HepG2 (cell line): ENCODE results near the gene NPBWR2. TPM values are rescaled to one million over a fixed set of nuclear protein-coding genes. Genes with fewer than 3 reads are reported as not detected.

ENCODE experiments used
- ATAC-seq: fragments of 200-7000 bp; cut with Tn5 transposase; 3 replicates; pipeline ENCODE4 v1.9.1; 2020; ENCODE audit warnings: mild to moderate bottlenecking, moderate library complexity
- BruUV-seq: library from RNA; stranded (reverse); fragments of 400-500 nt; replicated peaks from 2 replicates; lab custom pipeline; 2021; lab: Mats Ljungman, UMichigan
- CTCF ChIA-PET: fragments of 300-600 bp; formaldehyde crosslinking; extraction: SDS; loops from one replicate; lab custom pipeline; 2021; ENCODE audit warnings: low total read pairs, inconsistent platforms, low intra/inter-chr PET ratio; lab: Yijun Ruan, JAX
- POLR2A ChIA-PET: fragments of 350-600 bp; sonication (Branson Sonifier 250); formaldehyde crosslinking; loops from one replicate; lab custom pipeline; 2020; ENCODE audit warnings: antibody characterized with exemption, inconsistent platforms; lab: Yijun Ruan, JAX
- DNase-seq: peaks from one replicate; pipeline ENCODE4 v3.0.0-alpha.2; 2015; ENCODE audit warnings: low spot score
- FAIRE-seq: peaks from 3 replicates; lab custom pipeline; 2011; peaks lifted over from hg19 to GRCh38; lab: Jason Lieb, UNC
- H2AFZ ChIP-seq: one replicate; pipeline ENCODE4 v1.6.1; 2011; ENCODE audit warnings: low read length, inconsistent platforms
- H3K27ac ChIP-seq: fragments of 300-600 bp; 3 replicates; pipeline ENCODE4 v1.8.0; 2011; ENCODE audit warnings: mixed run types, mild to moderate bottlenecking, mixed read lengths, low read length, inconsistent platforms; ENCODE audit not compliant: insufficient read depth; ENCODE audit errors: extremely low read length
- H3K27me3 ChIP-seq, 2 experiments: fragments of 200-600 bp in 1 of 2; 2 replicates in 1 of 2; 3 replicates in 1 of 2; pipeline versions ENCODE4 v1.6.0 to v1.8.0; 2011; ENCODE audit warnings: low read length in 2 of 2, mild to moderate bottlenecking in 2 of 2, moderate library complexity in 2 of 2, inconsistent platforms in 1 of 2; ENCODE audit not compliant: insufficient read depth in 2 of 2, control insufficient read depth in 1 of 2
- H3K36me3 ChIP-seq, 2 experiments: fragments of 200-600 bp in 1 of 2; replicated peaks in 1 of 2; 2 replicates in 1 of 2; 3 replicates in 1 of 2; pipeline versions ENCODE4 v1.5.1 to v1.8.0; 2011; ENCODE audit warnings: low read length in 2 of 2, inconsistent platforms in 1 of 2; ENCODE audit not compliant: insufficient read depth in 2 of 2, control insufficient read depth in 1 of 2
- H3K4me1 ChIP-seq: 2 replicates; pipeline ENCODE4 v1.5.1; 2012; ENCODE audit warnings: low read length, inconsistent platforms; ENCODE audit not compliant: insufficient read depth
- H3K4me2 ChIP-seq: 2 replicates; pipeline ENCODE4 v1.6.0; 2011; ENCODE audit warnings: low read depth, low read length, inconsistent platforms
- H3K4me3 ChIP-seq, 3 experiments: fragments of 200-600 bp in 1 of 3; sonication (generic), shearing (Covaris generic) in 1 of 3; replicated peaks in 1 of 3; 2 replicates each; pipeline ENCODE4 v1.5.1; 2011 to 2016; ENCODE audit warnings: low read length in 3 of 3, inconsistent platforms in 2 of 3, low read depth in 2 of 3, mild to moderate bottlenecking in 2 of 3, control low read depth in 1 of 3, mixed read lengths in 1 of 3; ENCODE audit not compliant: insufficient read depth in 1 of 3
- H3K79me2 ChIP-seq: one replicate; pipeline ENCODE4 v1.6.1; 2011; ENCODE audit warnings: low read length, inconsistent platforms; ENCODE audit not compliant: insufficient read depth
- H3K9ac ChIP-seq: 2 replicates; pipeline ENCODE4 v1.6.0; 2011; ENCODE audit warnings: mild to moderate bottlenecking, low read depth, low read length, inconsistent platforms; ENCODE audit not compliant: insufficient read depth
- H3K9me3 ChIP-seq: 2 replicates; pipeline ENCODE4 v1.5.1; 2012; ENCODE audit warnings: mild to moderate bottlenecking, low read length
- H4K20me1 ChIP-seq: 2 replicates; pipeline ENCODE4 v1.6.0; 2011; ENCODE audit warnings: inconsistent platforms, mild to moderate bottlenecking, low read length, moderate library complexity; ENCODE audit not compliant: insufficient read depth
- EZH2 ChIP-seq: conservative IDR thresholded peaks from 2 replicates; pipeline ENCODE4 v1.6.1; 2012; ENCODE audit warnings: mild to moderate bottlenecking, low read depth, low read length, moderate library complexity
- ZFAT ChIP-seq: sonication (generic); formaldehyde crosslinking; conservative IDR thresholded peaks from 2 replicates; pipeline ENCODE4 v1.8.1; 2023; ENCODE audit warnings: missing genetic modification reagents, inconsistent platforms
- ZNF788 ChIP-seq: sonication (generic); formaldehyde crosslinking; IDR thresholded peaks from 2 replicates; pipeline ENCODE4 v1.5.0; 2020; ENCODE audit warnings: mild to moderate bottlenecking, missing genetic modification reagents, borderline replicate concordance
- WGBS: methylation state at CpG from one replicate; pipeline ENCODE4 v1.1.6; 2017; ENCODE audit warnings: low lambda C conversion rate; 5-methylcytosine and 5-hydroxymethylcytosine counted together
- in situ Hi-C: cut with HindIII; loops from 2 replicates; pipeline ENCODE4 v1.10.0; 2017; ENCODE audit warnings: low pct_unique_long_range_greater_than_20kb; ENCODE audit not compliant: extremely low pct_ligation_motif_present
- intact Hi-C: fragments of 100-400 bp; cut with micrococcal nuclease; formaldehyde crosslinking; loops from one replicate; pipeline ENCODE4 v1.10.0; 2022; ENCODE audit not compliant: unreplicated experiment
- polyA plus RNA-seq, 8 experiments: library from polyadenylated mRNA; depleted of rRNA in 3 of 8; stranded (reverse) in 7 of 8; unstranded in 1 of 8; fragments of >200 nt; fragmentation: Illumina TruSeq in 4 of 8; extraction: Trizol in 4 of 8; gene quantifications; 2 replicates each; pipeline versions ENCODE4 v1.2.1 to v1.2.3, GENCODE V29; 2011 to 2016; ENCODE audit warnings: low read depth in 4 of 8, missing spikeins in 1 of 8, mixed read lengths in 1 of 8; ENCODE audit not compliant: insufficient read depth in 1 of 8
- total RNA-seq, 5 experiments: library from RNA; depleted of rRNA; stranded (reverse); fragments of >200 nt; fragmentation: Illumina TruSeq; extraction: Trizol; gene quantifications; 2 replicates each; pipeline ENCODE4 v1.2.3, GENCODE V29; 2016; ENCODE audit warnings: low read depth in 1 of 5
- TF ChIP-seq, protein P1 (sequence below): IDR thresholded peaks from 2 replicates; pipeline ENCODE4 v1.6.1; 2018; ENCODE audit warnings: missing genetic modification reagents
- TF ChIP-seq, protein P2 (sequence below): sonication (generic); formaldehyde crosslinking; IDR thresholded peaks from 2 replicates; pipeline ENCODE4 v1.5.0; 2020; ENCODE audit warnings: missing genetic modification reagents, mild to moderate bottlenecking, borderline replicate concordance
- TF ChIP-seq, protein P3 (sequence below): sonication (generic); IDR thresholded peaks from 2 replicates; pipeline ENCODE4 v1.6.1; 2016; ENCODE audit warnings: low read depth, borderline replicate concordance

NPBWR2 gene
- total and polyA plus RNA-seq, 2 of the 13 experiments (the other 11 are each of a cell fraction or from before 2014, with no cell fraction given), result not detected

DNA sequence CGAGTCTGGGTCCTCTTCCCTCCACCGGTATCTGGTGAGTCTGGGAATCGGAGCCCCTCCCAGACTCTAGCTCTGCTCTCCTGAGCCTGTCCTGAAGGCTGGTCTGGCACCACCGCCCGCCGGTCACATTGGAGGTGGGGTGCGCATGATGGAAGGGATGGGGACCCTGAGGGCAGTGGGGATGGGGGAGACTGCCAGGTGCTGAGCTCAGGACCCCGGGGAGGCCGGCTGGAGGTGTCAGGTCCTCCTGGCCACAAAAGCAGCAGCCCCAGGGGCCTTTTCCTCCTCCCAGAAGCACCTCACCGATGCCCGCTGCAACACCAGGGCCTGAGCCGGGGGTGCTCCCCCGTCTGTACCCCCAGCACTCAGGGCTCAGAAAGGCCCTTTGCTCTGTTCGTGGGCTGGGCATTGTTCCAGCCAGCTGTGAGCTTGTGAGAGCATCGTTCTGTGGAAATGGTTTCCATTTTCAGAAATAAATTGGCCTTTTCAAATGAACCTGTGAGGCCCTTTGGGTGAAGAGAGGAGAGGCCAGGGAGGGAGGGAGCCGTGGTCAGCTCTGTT is 2.5 kb upstream of the NPBWR2 start:
- H2AFZ ChIP-seq, result no peak overlapping the region
- H3K9me3 ChIP-seq, result no peaks in the 10 kb centered on the region
- intact Hi-C loops (no loop called here), in situ Hi-C loops (no loop called here)
- BruUV-seq, result no TSS peak
- CTCF ChIA-PET, result no interaction called here
- POLR2A ChIA-PET, result no interaction called here
- no peak overlapping the region for H3K4me2 ChIP-seq
- ATAC-seq, result no peak
- H3K27ac ChIP-seq, result no peak overlapping the region
- H3K79me2 ChIP-seq, result no peaks in the 10 kb centered on the region
- no peak overlapping the region for H3K9ac ChIP-seq
- no peak overlapping the region for H3K4me3 ChIP-seq
- peaks cover 5% of the 10 kb centered on the region; the same call in 1 of the 2 replicates for H4K20me1 ChIP-seq
- no peak for FAIRE-seq
- no peak for DNase-seq
- H3K4me1 ChIP-seq, result peaks cover 21% of the 10 kb centered on the region
- H3K27me3 ChIP-seq, result peaks cover 45 to 90% of the 10 kb centered on the region in 2 experiments
- H3K36me3 ChIP-seq, result no peaks in the 10 kb centered on the region
- TF ChIP-seq, protein P1, sequence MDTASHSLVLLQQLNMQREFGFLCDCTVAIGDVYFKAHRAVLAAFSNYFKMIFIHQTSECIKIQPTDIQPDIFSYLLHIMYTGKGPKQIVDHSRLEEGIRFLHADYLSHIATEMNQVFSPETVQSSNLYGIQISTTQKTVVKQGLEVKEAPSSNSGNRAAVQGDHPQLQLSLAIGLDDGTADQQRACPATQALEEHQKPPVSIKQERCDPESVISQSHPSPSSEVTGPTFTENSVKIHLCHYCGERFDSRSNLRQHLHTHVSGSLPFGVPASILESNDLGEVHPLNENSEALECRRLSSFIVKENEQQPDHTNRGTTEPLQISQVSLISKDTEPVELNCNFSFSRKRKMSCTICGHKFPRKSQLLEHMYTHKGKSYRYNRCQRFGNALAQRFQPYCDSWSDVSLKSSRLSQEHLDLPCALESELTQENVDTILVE (CRISPR knock-in tag), result no peak
- TF ChIP-seq, protein P2, sequence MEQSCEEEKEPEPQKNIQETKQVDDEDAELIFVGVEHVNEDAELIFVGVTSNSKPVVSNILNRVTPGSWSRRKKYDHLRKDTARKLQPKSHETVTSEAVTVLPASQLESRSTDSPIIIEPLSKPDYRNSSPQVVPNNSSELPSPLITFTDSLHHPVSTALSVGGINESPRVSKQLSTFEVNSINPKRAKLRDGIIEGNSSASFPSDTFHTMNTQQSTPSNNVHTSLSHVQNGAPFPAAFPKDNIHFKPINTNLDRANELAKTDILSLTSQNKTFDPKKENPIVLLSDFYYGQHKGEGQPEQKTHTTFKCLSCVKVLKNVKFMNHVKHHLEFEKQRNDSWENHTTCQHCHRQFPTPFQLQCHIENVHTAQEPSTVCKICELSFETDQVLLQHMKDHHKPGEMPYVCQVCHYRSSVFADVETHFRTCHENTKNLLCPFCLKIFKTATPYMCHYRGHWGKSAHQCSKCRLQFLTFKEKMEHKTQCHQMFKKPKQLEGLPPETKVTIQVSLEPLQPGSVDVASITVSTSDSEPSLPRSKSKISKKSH (CRISPR knock-in tag), result no peak
- no peak for TF ChIP-seq ZFAT
- TF ChIP-seq, protein P3, sequence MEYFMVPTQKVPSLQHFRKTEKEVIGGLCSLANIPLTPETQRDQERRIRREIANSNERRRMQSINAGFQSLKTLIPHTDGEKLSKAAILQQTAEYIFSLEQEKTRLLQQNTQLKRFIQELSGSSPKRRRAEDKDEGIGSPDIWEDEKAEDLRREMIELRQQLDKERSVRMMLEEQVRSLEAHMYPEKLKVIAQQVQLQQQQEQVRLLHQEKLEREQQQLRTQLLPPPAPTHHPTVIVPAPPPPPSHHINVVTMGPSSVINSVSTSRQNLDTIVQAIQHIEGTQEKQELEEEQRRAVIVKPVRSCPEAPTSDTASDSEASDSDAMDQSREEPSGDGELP, result no peak
- TF ChIP-seq EZH2, result peak; percentile 38; the same call in 1 of the 2 replicates
- no peak for TF ChIP-seq ZNF788 (CRISPR knock-in tag)
- WGBS, result 7% methylated on average over 7 of the region's 16 CpGs
